Astrocyte (in vitro differentiated cells and primary cell): ENCODE measurements around the gene TSC22D1.
A peak's percentile ranks its signal among the peaks of the same experiment; 100 is the strongest.

Source experiments
- CTCF ChIP-seq: IDR thresholded peaks from 2 replicates; pipeline ENCODE4 v1.5.1; 2011; ENCODE audit warnings: low read depth, mild to moderate bottlenecking, inconsistent platforms, low read length, moderate library complexity; ENCODE audit not compliant: insufficient read depth
- EZH2 ChIP-seq: IDR thresholded peaks from 2 replicates; pipeline ENCODE4 v1.6.1; 2012; ENCODE audit warnings: mild to moderate bottlenecking, low read length, inconsistent platforms; ENCODE audit not compliant: insufficient read depth

GRCh38 chr13:44437356-44438233 is 138.5 kb downstream of the TSC22D1 start:
- TF ChIP-seq EZH2, result no peak
- peak; percentile 46 for TF ChIP-seq CTCF
